GM19463 (cell line): Measurements from ENCODE around the gene VRK2.
"Not testable (repeated sequence)": the region's sequence is repeated elsewhere in the genome, so short reads cannot be mapped to it uniquely, and the experiment has no call there.

ENCODE experiments used
- ATAC-seq: cut with Tn5 transposase; IDR thresholded peaks from one replicate; pipeline ENCODE4 v1.9.1; 2021; ENCODE audit warnings: mild to moderate bottlenecking, moderate library complexity; ENCODE audit not compliant: unreplicated experiment

The VRK2 gene

GRCh38 chr2:58156780-58157179, 110.2 kb downstream of the VRK2 start:
- no peak for ATAC-seq

GRCh38 chr2:58157754-58158153, 111.1 kb downstream of the VRK2 start:
- no peak for ATAC-seq

- ATAC-seq: no peak
Observed at GRCh38 chr2:58158481-58158880, 111.9 kb downstream of the VRK2 start.

GRCh38 chr2:58163913-58164312, 117.3 kb downstream of the VRK2 start:
- no peak for ATAC-seq

GRCh38 chr2:58168130-58168529, 121.5 kb downstream of the VRK2 start:
- not testable (repeated sequence) for ATAC-seq

- not testable (repeated sequence) for ATAC-seq
Observed at GRCh38 chr2:58169845-58170244, 123.2 kb downstream of the VRK2 start.

- not testable (repeated sequence) for ATAC-seq
Observed at GRCh38 chr2:58170334-58170933, 123.8 kb downstream of the VRK2 start.

GRCh38 chr2:58171831-58172230, 125.2 kb downstream of the VRK2 start:
- not testable (repeated sequence) for ATAC-seq

- not testable (repeated sequence) for ATAC-seq
Observed at GRCh38 chr2:58177187-58177586, 130.6 kb downstream of the VRK2 start.

GRCh38 chr2:58180175-58180574, 133.6 kb downstream of the VRK2 start:
- ATAC-seq: not testable (repeated sequence)

GRCh38 chr2:58180635-58181034, 134.0 kb downstream of the VRK2 start:
- no peak for ATAC-seq

GRCh38 chr2:58182527-58182926, 135.9 kb downstream of the VRK2 start:
- no peak for ATAC-seq

- ATAC-seq: no peak
Observed at GRCh38 chr2:58186501-58186900, 139.9 kb downstream of the VRK2 start.

GRCh38 chr2:58187022-58187421, 140.4 kb downstream of the VRK2 start:
- ATAC-seq: not testable (repeated sequence)

GRCh38 chr2:58194458-58194857, 147.9 kb downstream of the VRK2 start:
- no peak for ATAC-seq

GRCh38 chr2:58195662-58196061, 149.1 kb downstream of the VRK2 start:
- ATAC-seq: no peak

- ATAC-seq: no peak
Observed at GRCh38 chr2:58197894-58198293, 151.3 kb downstream of the VRK2 start.

GRCh38 chr2:58202404-58202803, 155.8 kb downstream of the VRK2 start:
- ATAC-seq: no peak

- no peak for ATAC-seq
Observed at GRCh38 chr2:58203018-58203417, 156.4 kb downstream of the VRK2 start.

- no peak for ATAC-seq
Observed at GRCh38 chr2:58204195-58204959, 157.8 kb downstream of the VRK2 start.

GRCh38 chr2:58206785-58207184, 160.2 kb downstream of the VRK2 start:
- ATAC-seq: no peak

- no peak for ATAC-seq
Observed at GRCh38 chr2:58207189-58207588, 160.6 kb downstream of the VRK2 start.
